ENCODE data around the gene NAALADL2. TPM values are rescaled to one million over a fixed set of nuclear protein-coding genes. Genes with fewer than 3 reads are reported as not detected.

Gene NAALADL2
- total RNA-seq, 2 experiments from 2014 or later: not detected

- no peak for DNase-seq
- CTCF ChIA-PET: no interaction called here
- Mint-ChIP-seq H3K36me3 (ENCODE audit: low read depth) (no peaks in the 10 kb centered on the region), H3K27me3 (ENCODE audit: low read depth) (no peaks in the 10 kb centered on the region), H3K27ac (no peak overlapping the region), H3K9me3 (no peaks in the 10 kb centered on the region), H3K4me1 (ENCODE audit: low read depth) (no peaks in the 10 kb centered on the region), H3K4me3 (no peak overlapping the region)
- intact Hi-C loops (cut with micrococcal nuclease): no loop called here
These were observed 442.6 kb downstream of the NAALADL2 start for GRCh38 chr3:175301741-175302140.

- Mint-ChIP-seq H3K27ac (no peak overlapping the region), H3K36me3 (ENCODE audit: low read depth) (no peaks in the 10 kb centered on the region), H3K4me1 (ENCODE audit: low read depth) (peaks cover 3% of the 10 kb centered on the region), H3K4me3 (no peak overlapping the region), H3K9me3 (no peaks in the 10 kb centered on the region), H3K27me3 (ENCODE audit: low read depth) (no peaks in the 10 kb centered on the region)
- intact Hi-C loops (cut with micrococcal nuclease): no loop called here
- CTCF ChIA-PET: no interaction called here
- DNase-seq: no peak
These were observed 445.3 kb downstream of the NAALADL2 start for GRCh38 chr3:175304404-175304803.

- no peak for DNase-seq
- H3K4me1 Mint-ChIP-seq (ENCODE audit: low read depth): peaks cover 3% of the 10 kb centered on the region
- CTCF ChIA-PET: no interaction called here
- H3K9me3 Mint-ChIP-seq: no peaks in the 10 kb centered on the region
- intact Hi-C loops (cut with micrococcal nuclease): no loop called here
- H3K27me3 Mint-ChIP-seq (ENCODE audit: low read depth): no peaks in the 10 kb centered on the region
- no peaks in the 10 kb centered on the region for H3K36me3 Mint-ChIP-seq (ENCODE audit: low read depth)
- H3K4me3 Mint-ChIP-seq: no peak overlapping the region
- no peak overlapping the region for H3K27ac Mint-ChIP-seq
These were observed 448.5 kb downstream of the NAALADL2 start for GRCh38 chr3:175307642-175308041.

GRCh38 chr3:175308097-175308496 is 449.0 kb downstream of the NAALADL2 start:
- intact Hi-C loops (cut with micrococcal nuclease): no loop called here
- no peak overlapping the region for H3K4me3 Mint-ChIP-seq
- peaks cover 3% of the 10 kb centered on the region for H3K4me1 Mint-ChIP-seq (ENCODE audit: low read depth)
- DNase-seq: no peak
- H3K27me3 Mint-ChIP-seq (ENCODE audit: low read depth): no peaks in the 10 kb centered on the region
- CTCF ChIA-PET: no interaction called here
- H3K36me3 Mint-ChIP-seq (ENCODE audit: low read depth): no peaks in the 10 kb centered on the region
- no peaks in the 10 kb centered on the region for H3K9me3 Mint-ChIP-seq
- no peak overlapping the region for H3K27ac Mint-ChIP-seq

- Mint-ChIP-seq H3K27me3 (ENCODE audit: low read depth) (no peaks in the 10 kb centered on the region), H3K4me3 (no peak overlapping the region), H3K4me1 (ENCODE audit: low read depth) (peaks cover 3% of the 10 kb centered on the region), H3K9me3 (no peaks in the 10 kb centered on the region), H3K27ac (no peak overlapping the region), H3K36me3 (ENCODE audit: low read depth) (no peaks in the 10 kb centered on the region)
- no peak for DNase-seq
- intact Hi-C loops (cut with micrococcal nuclease): no loop called here
- CTCF ChIA-PET: no interaction called here
These were observed 450.9 kb downstream of the NAALADL2 start for GRCh38 chr3:175310046-175310445.

- no peak overlapping the region for H3K4me3 Mint-ChIP-seq
- intact Hi-C loops (cut with micrococcal nuclease): no loop called here
- H3K27me3 Mint-ChIP-seq (ENCODE audit: low read depth): no peaks in the 10 kb centered on the region
- H3K27ac Mint-ChIP-seq: no peak overlapping the region
- H3K36me3 Mint-ChIP-seq (ENCODE audit: low read depth): no peaks in the 10 kb centered on the region
- CTCF ChIA-PET: no interaction called here
- peaks cover 3% of the 10 kb centered on the region for H3K4me1 Mint-ChIP-seq (ENCODE audit: low read depth)
- no peaks in the 10 kb centered on the region for H3K9me3 Mint-ChIP-seq
- DNase-seq: no peak
These were observed 452.3 kb downstream of the NAALADL2 start for GRCh38 chr3:175311404-175311803.

- CTCF ChIA-PET: no interaction called here
- Mint-ChIP-seq H3K36me3 (ENCODE audit: low read depth) (no peaks in the 10 kb centered on the region), H3K9me3 (no peaks in the 10 kb centered on the region), H3K4me3 (no peak overlapping the region), H3K27me3 (ENCODE audit: low read depth) (no peaks in the 10 kb centered on the region), H3K27ac (no peak overlapping the region), H3K4me1 (ENCODE audit: low read depth) (peaks cover 3% of the 10 kb centered on the region)
- intact Hi-C loops (cut with micrococcal nuclease): no loop called here
- DNase-seq: no peak
These were observed 452.8 kb downstream of the NAALADL2 start for GRCh38 chr3:175311946-175312345.

- CTCF ChIA-PET: no interaction called here
- no peaks in the 10 kb centered on the region for H3K36me3 Mint-ChIP-seq (ENCODE audit: low read depth)
- intact Hi-C loops (cut with micrococcal nuclease): no loop called here
These were observed 453.7 kb downstream of the NAALADL2 start for GRCh38 chr3:175312791-175313190.

GRCh38 chr3:175316799-175317198 is 457.7 kb downstream of the NAALADL2 start:
- DNase-seq: no peak
- intact Hi-C loops (cut with micrococcal nuclease): no loop called here
- no peak overlapping the region for H3K4me3 Mint-ChIP-seq
- H3K9me3 Mint-ChIP-seq: no peaks in the 10 kb centered on the region
- no peak overlapping the region for H3K27ac Mint-ChIP-seq
- H3K36me3 Mint-ChIP-seq (ENCODE audit: low read depth): no peaks in the 10 kb centered on the region
- no peaks in the 10 kb centered on the region for H3K4me1 Mint-ChIP-seq (ENCODE audit: low read depth)
- CTCF ChIA-PET: no interaction called here
- H3K27me3 Mint-ChIP-seq (ENCODE audit: low read depth): no peaks in the 10 kb centered on the region

More at GRCh38 chr3:175312791-175313190, 453.7 kb downstream of the NAALADL2 start:
- DNase-seq: no peak
- Mint-ChIP-seq H3K27me3 (ENCODE audit: low read depth) (no peaks in the 10 kb centered on the region), H3K4me1 (ENCODE audit: low read depth) (peaks cover 3% of the 10 kb centered on the region), H3K9me3 (no peaks in the 10 kb centered on the region), H3K4me3 (no peak overlapping the region), H3K27ac (no peak overlapping the region)

GRCh38 chr3:175325440-175325839 is 466.3 kb downstream of the NAALADL2 start:
- Mint-ChIP-seq H3K4me3 (no peak overlapping the region), H3K27me3 (ENCODE audit: low read depth) (no peaks in the 10 kb centered on the region), H3K36me3 (ENCODE audit: low read depth) (no peaks in the 10 kb centered on the region), H3K27ac (no peak overlapping the region), H3K9me3 (peaks cover 2% of the 10 kb centered on the region), H3K4me1 (ENCODE audit: low read depth) (no peaks in the 10 kb centered on the region)
- CTCF ChIA-PET: no interaction called here
- intact Hi-C loops (cut with micrococcal nuclease): no loop called here
- no peak for DNase-seq

- Mint-ChIP-seq H3K27ac (no peak overlapping the region), H3K4me1 (ENCODE audit: low read depth) (no peaks in the 10 kb centered on the region), H3K27me3 (ENCODE audit: low read depth) (no peaks in the 10 kb centered on the region), H3K4me3 (no peak overlapping the region), H3K36me3 (ENCODE audit: low read depth) (no peaks in the 10 kb centered on the region), H3K9me3 (peaks cover 2% of the 10 kb centered on the region)
- DNase-seq: no peak
- intact Hi-C loops (cut with micrococcal nuclease): no loop called here
- CTCF ChIA-PET: no interaction called here
These were observed 466.9 kb downstream of the NAALADL2 start for GRCh38 chr3:175326041-175326440.

- CTCF ChIA-PET: no interaction called here
- Mint-ChIP-seq H3K27ac (no peak overlapping the region), H3K27me3 (ENCODE audit: low read depth) (no peaks in the 10 kb centered on the region), H3K9me3 (peaks cover 4% of the 10 kb centered on the region), H3K4me3 (no peak overlapping the region), H3K4me1 (ENCODE audit: low read depth) (no peaks in the 10 kb centered on the region), H3K36me3 (ENCODE audit: low read depth) (no peaks in the 10 kb centered on the region)
- intact Hi-C loops (cut with micrococcal nuclease): no loop called here
- DNase-seq: no peak
These were observed 470.2 kb downstream of the NAALADL2 start for GRCh38 chr3:175329373-175329772.

- CTCF ChIA-PET: no interaction called here
- intact Hi-C loops (cut with micrococcal nuclease): no loop called here
- H3K4me3 Mint-ChIP-seq: no peak overlapping the region
- no peak overlapping the region for H3K27ac Mint-ChIP-seq
- no peaks in the 10 kb centered on the region for H3K36me3 Mint-ChIP-seq (ENCODE audit: low read depth)
- no peaks in the 10 kb centered on the region for H3K27me3 Mint-ChIP-seq (ENCODE audit: low read depth)
- H3K4me1 Mint-ChIP-seq (ENCODE audit: low read depth): no peaks in the 10 kb centered on the region
- no peak for DNase-seq
- peaks cover 9% of the 10 kb centered on the region for H3K9me3 Mint-ChIP-seq
These were observed 476.1 kb downstream of the NAALADL2 start for GRCh38 chr3:175335229-175335628.

Data from activated naive CD4-positive, alpha-beta T cell treated with anti-CD3 and anti-CD28 coated beads for 36 hours (primary cell).